Uterus (tissue), 2 donors: Measurements from ENCODE around the gene ERCC1.

ENCODE experiments used
- POLR2A ChIP-seq, 2 donors: fragments of 450-650 bp; IDR thresholded peaks; one replicate each; pipeline ENCODE4 v1.6.1; 2016; ENCODE audit warnings: antibody characterized with exemption in 2 of 2, mild to moderate bottlenecking in 1 of 2, moderate library complexity in 1 of 2
- TF ChIP-seq, protein P1 (sequence below), 4 experiments: fragments of 200-600 bp in 2 of 4; fragments of 450-650 bp in 2 of 4; sonication (generic) in 2 of 4; IDR thresholded peaks; one replicate each; pipeline ENCODE4 v1.5.1; 2016 to 2019; ENCODE audit warnings: antibody characterized with exemption in 4 of 4, mild to moderate bottlenecking in 2 of 4, moderate library complexity in 1 of 4

DNA sequence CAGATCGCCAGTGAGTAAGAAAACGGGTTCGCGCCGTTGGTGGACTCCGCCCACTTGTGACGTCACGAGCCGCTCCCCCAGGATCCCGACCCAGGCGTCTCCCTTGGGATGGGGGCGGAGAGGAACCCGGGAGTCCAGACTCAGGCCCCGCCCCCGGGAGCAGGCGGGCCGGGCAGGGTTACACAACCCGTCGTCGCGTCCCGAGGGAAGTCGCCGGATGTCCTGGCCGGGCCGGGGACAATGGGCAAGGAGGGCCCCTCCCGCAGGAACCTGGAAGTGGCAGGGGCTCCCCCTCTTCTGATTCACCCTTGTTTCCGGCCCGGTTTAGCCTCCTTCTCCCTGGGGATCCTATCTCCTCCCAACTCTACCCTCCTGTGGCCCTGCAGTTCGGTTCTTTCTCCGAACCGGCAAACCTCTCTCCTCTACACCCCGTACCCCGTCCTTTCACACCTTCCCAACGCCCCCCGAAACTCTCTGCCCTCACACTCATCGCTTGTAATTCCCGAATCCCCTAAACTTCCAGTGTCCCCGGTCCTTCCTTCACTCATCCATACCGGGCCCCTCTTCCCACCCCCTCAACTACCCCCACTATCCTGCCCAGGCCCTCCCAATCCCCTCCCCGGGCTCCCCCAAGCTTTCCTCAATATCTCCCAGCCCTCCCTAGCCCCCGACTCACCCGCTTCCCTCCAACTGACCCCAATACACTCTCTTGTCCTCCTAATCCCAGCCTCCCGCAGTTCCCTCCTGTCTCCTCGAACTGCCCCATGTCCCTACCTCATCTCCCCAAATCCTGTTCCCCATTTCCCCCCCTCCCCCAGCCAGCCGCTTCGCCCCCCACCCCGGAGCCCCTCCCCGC lies 20.0 kb upstream of the ERCC1 start:
- peak; percentile 40 to 85 for TF ChIP-seq POLR2A (IDR thresholded peaks at IDR 0.05)
- TF ChIP-seq, protein P1, sequence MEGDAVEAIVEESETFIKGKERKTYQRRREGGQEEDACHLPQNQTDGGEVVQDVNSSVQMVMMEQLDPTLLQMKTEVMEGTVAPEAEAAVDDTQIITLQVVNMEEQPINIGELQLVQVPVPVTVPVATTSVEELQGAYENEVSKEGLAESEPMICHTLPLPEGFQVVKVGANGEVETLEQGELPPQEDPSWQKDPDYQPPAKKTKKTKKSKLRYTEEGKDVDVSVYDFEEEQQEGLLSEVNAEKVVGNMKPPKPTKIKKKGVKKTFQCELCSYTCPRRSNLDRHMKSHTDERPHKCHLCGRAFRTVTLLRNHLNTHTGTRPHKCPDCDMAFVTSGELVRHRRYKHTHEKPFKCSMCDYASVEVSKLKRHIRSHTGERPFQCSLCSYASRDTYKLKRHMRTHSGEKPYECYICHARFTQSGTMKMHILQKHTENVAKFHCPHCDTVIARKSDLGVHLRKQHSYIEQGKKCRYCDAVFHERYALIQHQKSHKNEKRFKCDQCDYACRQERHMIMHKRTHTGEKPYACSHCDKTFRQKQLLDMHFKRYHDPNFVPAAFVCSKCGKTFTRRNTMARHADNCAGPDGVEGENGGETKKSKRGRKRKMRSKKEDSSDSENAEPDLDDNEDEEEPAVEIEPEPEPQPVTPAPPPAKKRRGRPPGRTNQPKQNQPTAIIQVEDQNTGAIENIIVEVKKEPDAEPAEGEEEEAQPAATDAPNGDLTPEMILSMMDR (IDR thresholded peaks at IDR 0.05): no peak
